H9 (cell line): Measurements from ENCODE around the gene TMEM114. TPM values are rescaled to one million over a fixed set of nuclear protein-coding genes. Genes with fewer than 3 reads are reported as not detected.

Experiments used
- DNase-seq: peaks from one replicate; pipeline ENCODE4 v3.0.0-alpha.2; 2017
- H2AFZ ChIP-seq: one replicate; pipeline ENCODE4 v1.6.1; 2013; ENCODE audit warnings: mild to moderate bottlenecking, low read length, control low read depth, moderate library complexity
- H2AK5ac ChIP-seq: 2 replicates; pipeline ENCODE4 v1.6.1; 2013; ENCODE audit warnings: low read length, control low read depth, mixed read lengths; ENCODE audit not compliant: insufficient read length
- H2BK120ac ChIP-seq: one replicate; pipeline ENCODE4 v1.6.1; 2013; ENCODE audit warnings: low read depth, mild to moderate bottlenecking, low read length, control low read depth, inconsistent platforms; ENCODE audit not compliant: poor library complexity, severe bottlenecking
- H2BK12ac ChIP-seq: 2 replicates; pipeline ENCODE4 v1.6.1; 2013; ENCODE audit warnings: low read length, control low read depth, mixed read lengths, low read depth; ENCODE audit not compliant: insufficient read length
- H2BK15ac ChIP-seq: 2 replicates; pipeline ENCODE4 v1.6.1; 2013; ENCODE audit warnings: low read depth, low read length, control low read depth
- H2BK20ac ChIP-seq: one replicate; pipeline ENCODE4 v1.6.1; 2013; ENCODE audit warnings: low read depth, mild to moderate bottlenecking, low read length, control low read depth, inconsistent platforms; ENCODE audit not compliant: poor library complexity, severe bottlenecking
- H2BK5ac ChIP-seq: 2 replicates; pipeline ENCODE4 v1.6.1; 2013; ENCODE audit warnings: low read length, control low read depth, mixed read lengths; ENCODE audit not compliant: insufficient read length
- H3K14ac ChIP-seq: 2 replicates; pipeline ENCODE4 v1.6.1; 2013; ENCODE audit warnings: low read length, control low read depth; ENCODE audit not compliant: insufficient read depth
- H3K18ac ChIP-seq: 2 replicates; pipeline ENCODE4 v1.6.1; 2013; ENCODE audit warnings: low read depth, mild to moderate bottlenecking, mixed read lengths, low read length, control low read depth; ENCODE audit not compliant: insufficient read length
- H3K23ac ChIP-seq: 2 replicates; pipeline ENCODE4 v1.6.1; 2013; ENCODE audit warnings: low read length, control low read depth, mixed read lengths, low read depth; ENCODE audit not compliant: insufficient read length
- H3K23me2 ChIP-seq: 2 replicates; pipeline ENCODE4 v1.6.1; 2013; ENCODE audit warnings: low read depth, mild to moderate bottlenecking, mixed read lengths, low read length, control low read depth; ENCODE audit not compliant: insufficient read length, poor library complexity, severe bottlenecking
- H3K27ac ChIP-seq: 2 replicates; pipeline ENCODE4 v1.5.1; 2013; ENCODE audit warnings: low read length, control low read depth, mixed read lengths, low read depth; ENCODE audit not compliant: insufficient read length
- H3K27me3 ChIP-seq: 2 replicates; pipeline ENCODE4 v1.6.1; 2013; ENCODE audit warnings: low read length, control low read depth, inconsistent platforms; ENCODE audit not compliant: insufficient read depth
- H3K4ac ChIP-seq: 2 replicates; pipeline ENCODE4 v1.6.1; 2013; ENCODE audit warnings: low read depth, mild to moderate bottlenecking, control low read depth, inconsistent platforms, low read length, moderate library complexity
- H3K4me1 ChIP-seq: 2 replicates; pipeline ENCODE4 v1.6.1; 2013; ENCODE audit warnings: low read length, control low read depth, inconsistent platforms; ENCODE audit not compliant: insufficient read depth
- H3K4me2 ChIP-seq: 2 replicates; pipeline ENCODE4 v1.6.1; 2013; ENCODE audit warnings: low read length, control low read depth, mixed read lengths; ENCODE audit not compliant: insufficient read length, insufficient read depth
- H3K56ac ChIP-seq: 2 replicates; pipeline ENCODE4 v1.6.1; 2013; ENCODE audit warnings: low read depth, mild to moderate bottlenecking, mixed read lengths, low read length, control low read depth; ENCODE audit not compliant: insufficient read length
- H3K79me1 ChIP-seq: 2 replicates; pipeline ENCODE4 v1.6.1; 2013; ENCODE audit warnings: low read depth, mild to moderate bottlenecking, moderate library complexity, low read length, control low read depth, inconsistent platforms; ENCODE audit not compliant: insufficient read depth, poor library complexity, severe bottlenecking
- H3K79me2 ChIP-seq: 2 replicates; pipeline ENCODE4 v1.6.1; 2013; ENCODE audit warnings: low read length, control low read depth, inconsistent platforms; ENCODE audit not compliant: insufficient read depth
- H3K9ac ChIP-seq: 2 replicates; pipeline ENCODE4 v1.6.1; 2013; ENCODE audit warnings: low read length, control low read depth, mixed read lengths; ENCODE audit not compliant: insufficient read length; ENCODE audit errors: extremely low read depth
- H3K9me3 ChIP-seq: one replicate; pipeline ENCODE4 v1.6.1; 2013; ENCODE audit warnings: low read depth, low read length, inconsistent platforms; ENCODE audit not compliant: control insufficient read depth
- H3T11ph ChIP-seq: one replicate; pipeline ENCODE4 v1.6.1; 2013; ENCODE audit warnings: mild to moderate bottlenecking, low read length, control low read depth, inconsistent platforms
- H4K20me1 ChIP-seq: one replicate; pipeline ENCODE4 v1.6.1; 2013; ENCODE audit not compliant: control insufficient read depth, insufficient read length, insufficient read depth
- H4K5ac ChIP-seq: 2 replicates; pipeline ENCODE4 v1.6.1; 2013; ENCODE audit warnings: low read depth, mild to moderate bottlenecking, mixed read lengths, low read length, control low read depth; ENCODE audit not compliant: insufficient read length
- H4K8ac ChIP-seq: replicated peaks from 2 replicates; pipeline ENCODE4 v1.6.1; 2013; ENCODE audit warnings: low read length, control low read depth, mixed read lengths, low read depth; ENCODE audit not compliant: insufficient read length
- H4K91ac ChIP-seq: 2 replicates; pipeline ENCODE4 v1.6.1; 2013; ENCODE audit warnings: low read depth, mild to moderate bottlenecking, moderate library complexity, mixed read lengths, low read length, control low read depth; ENCODE audit not compliant: insufficient read length
- H3K27ac Mint-ChIP-seq, 3 experiments: 2 replicates in 2 of 3; 3 replicates in 1 of 3; pipeline ENCODE4 v1.8.0; 2020 to 2021; ENCODE audit warnings: mixed read lengths in 3 of 3, mild to moderate bottlenecking in 1 of 3, moderate library complexity in 1 of 3
- H3K27me3 Mint-ChIP-seq: 2 replicates; pipeline ENCODE4 v1.8.0; 2021; ENCODE audit warnings: low read depth, mild to moderate bottlenecking, moderate library complexity, mixed read lengths
- H3K36me3 Mint-ChIP-seq, 3 experiments: 2 replicates in 2 of 3; 3 replicates in 1 of 3; pipeline ENCODE4 v1.8.0; 2020 to 2021; ENCODE audit warnings: low read depth in 3 of 3, mixed read lengths in 3 of 3; ENCODE audit not compliant: insufficient read depth in 1 of 3
- H3K4me1 Mint-ChIP-seq, 2 experiments: 2 replicates each; pipeline ENCODE4 v1.8.0; 2020; ENCODE audit warnings: mixed read lengths in 2 of 2
- H3K4me3 Mint-ChIP-seq, 2 experiments: 2 replicates in 1 of 2; 3 replicates in 1 of 2; pipeline ENCODE4 v1.8.0; 2020 to 2021; ENCODE audit warnings: mild to moderate bottlenecking in 2 of 2, mixed read lengths in 2 of 2, moderate library complexity in 1 of 2
- H3K9me3 Mint-ChIP-seq, 2 experiments: 2 replicates in 1 of 2; 3 replicates in 1 of 2; pipeline ENCODE4 v1.8.0; 2020; ENCODE audit warnings: mild to moderate bottlenecking in 2 of 2, mixed read lengths in 2 of 2, moderate library complexity in 1 of 2
- CTCF ChIP-seq: fragments of 200-600 bp; sonication (generic); conservative IDR thresholded peaks from 3 replicates; pipeline ENCODE4 v1.8.0; 2021; ENCODE audit warnings: antibody characterized with exemption, mild to moderate bottlenecking
- WGBS: extraction: QIAGEN DNeasy Blood & Tissue Kit; methylation state at CpG from one replicate; pipeline ENCODE4 v1.1.7; 2013; ENCODE audit warnings: missing lambda C conversion rate, low lambda C conversion rate, mixed read lengths; ENCODE audit not compliant: insufficient read length; ENCODE audit errors: extremely low coverage; 5-methylcytosine and 5-hydroxymethylcytosine counted together
- total RNA-seq: library from RNA; stranded (reverse); gene quantifications from 2 replicates; pipeline ENCODE4 v1.2.1, GENCODE V29; 2021

Gene TMEM114
- total RNA-seq, 1 experiment from 2014 or later, result 0.33 TPM

DNA sequence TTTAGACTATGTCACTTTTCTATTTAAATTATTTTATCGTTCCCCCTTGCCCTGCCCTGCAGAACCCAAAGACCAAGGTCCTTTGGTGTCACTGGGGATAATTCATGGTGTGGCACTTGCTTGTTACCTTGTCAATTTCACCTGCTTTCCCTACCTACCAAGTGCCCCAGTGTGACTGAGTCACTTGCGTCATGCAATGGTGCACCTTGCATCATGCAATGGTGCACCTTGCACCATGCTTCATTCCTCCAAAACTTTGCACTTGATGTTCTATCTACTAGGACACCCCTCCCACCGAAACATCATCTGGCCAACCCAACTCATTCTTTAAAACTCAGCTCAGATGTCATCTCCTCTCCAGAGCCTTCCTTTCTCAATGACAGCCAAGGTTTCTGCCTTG, 47.1 kb downstream of the TMEM114 start:
- Histone ChIP-seq H3K23ac (no peak overlapping the region), H2AK5ac (no peak overlapping the region), H4K20me1 (no peaks in the 10 kb centered on the region), H3K79me2 (no peaks in the 10 kb centered on the region), H2BK5ac (no peak overlapping the region), H3K27me3 (no peaks in the 10 kb centered on the region), H3T11ph (no peak overlapping the region), H2BK15ac (no peak overlapping the region), H2BK120ac (no peak overlapping the region), H3K14ac (no peak overlapping the region), H3K56ac (no peak overlapping the region), H3K4me2 (no peak overlapping the region), H2BK20ac (no peak overlapping the region), H3K4ac (no peak overlapping the region), H3K23me2 (no peaks in the 10 kb centered on the region), H3K27ac (no peak overlapping the region), H3K9ac (no peak overlapping the region), H2AFZ (no peak overlapping the region), H3K18ac (no peak overlapping the region), H3K79me1 (no peaks in the 10 kb centered on the region), H2BK12ac (no peak overlapping the region), H4K8ac (no peak overlapping the region), H3K4me1 (no peaks in the 10 kb centered on the region), H4K91ac (no peak overlapping the region), H4K5ac (no peak overlapping the region), H3K9me3 (no peaks in the 10 kb centered on the region)
- Mint-ChIP-seq H3K27me3 (peaks cover 52% of the 10 kb centered on the region), H3K36me3 (no peaks in the 10 kb centered on the region), H3K9me3 (no peaks in the 10 kb centered on the region), H3K4me1 (no peaks in the 10 kb centered on the region), H3K27ac (no peak overlapping the region), H3K4me3 (no peak overlapping the region)
- TF ChIP-seq CTCF, result no peak
- WGBS, result no CpG with 5 or more reads among the region's 3 CpGs
- DNase-seq, result no peak
